Stimulated activated CD8-positive, alpha-beta memory T cell treated with anti-CD3 and anti-CD28 coated beads, Interleukin-7, amount 100 ng/mL, for 4 hours (primary cell): Measurements from ENCODE around the gene KPNA5.
"Not testable (repeated sequence)": the region's sequence is repeated elsewhere in the genome, so short reads cannot be mapped to it uniquely, and the experiment has no call there.

Experiments used
- DNase-seq, 2 donors: peaks; one replicate each; pipeline ENCODE4 v3.0.0-alpha.2; 2020; ENCODE audit warnings: low read depth in 2 of 2

Gene KPNA5

DNA sequence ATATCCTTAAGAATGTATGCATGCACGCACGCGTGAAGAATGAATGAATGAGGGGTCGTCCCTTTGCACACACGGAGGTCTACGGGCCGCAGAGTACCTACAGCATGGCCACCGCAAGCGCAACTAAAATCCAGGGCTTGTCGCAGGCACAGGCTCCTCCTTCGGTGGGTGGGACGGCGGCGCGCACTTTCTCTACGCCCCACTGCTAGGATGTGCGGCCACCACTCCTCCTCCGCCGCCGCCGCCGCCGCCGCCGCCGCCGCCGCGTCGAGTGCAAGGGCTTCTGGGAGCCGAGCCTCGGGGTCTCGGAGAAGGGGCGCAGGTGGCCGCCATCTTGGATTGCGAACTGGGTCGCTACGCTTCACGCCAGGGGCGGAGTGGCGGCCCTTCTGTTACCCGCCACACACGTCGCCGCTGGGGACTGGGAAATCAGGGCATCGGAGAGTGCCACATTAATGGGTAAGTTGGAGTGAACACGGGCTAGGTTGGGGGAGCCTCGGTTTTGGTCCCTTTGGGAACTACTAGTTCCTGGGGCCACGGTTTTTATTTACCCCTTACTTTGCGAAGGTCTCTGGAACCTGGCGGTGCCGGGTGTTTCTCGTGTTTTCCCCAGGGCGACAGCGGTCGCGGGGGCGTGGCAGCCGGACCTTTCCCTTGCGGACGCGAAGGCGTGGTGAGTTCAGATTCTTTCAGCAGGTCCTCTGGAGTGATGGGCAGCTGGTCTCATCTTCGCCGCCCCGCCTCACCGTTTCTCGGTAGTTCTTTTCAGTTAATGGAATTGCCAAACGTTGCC, at the start of gene KPNA5:
Gene KPNA5 (plus strand): TSS at position 332 of the 793 bp plus-strand sequence. CDS start 124 bp downstream, at position 456.
- peak; percentile 84 to 90 for DNase-seq

DNA sequence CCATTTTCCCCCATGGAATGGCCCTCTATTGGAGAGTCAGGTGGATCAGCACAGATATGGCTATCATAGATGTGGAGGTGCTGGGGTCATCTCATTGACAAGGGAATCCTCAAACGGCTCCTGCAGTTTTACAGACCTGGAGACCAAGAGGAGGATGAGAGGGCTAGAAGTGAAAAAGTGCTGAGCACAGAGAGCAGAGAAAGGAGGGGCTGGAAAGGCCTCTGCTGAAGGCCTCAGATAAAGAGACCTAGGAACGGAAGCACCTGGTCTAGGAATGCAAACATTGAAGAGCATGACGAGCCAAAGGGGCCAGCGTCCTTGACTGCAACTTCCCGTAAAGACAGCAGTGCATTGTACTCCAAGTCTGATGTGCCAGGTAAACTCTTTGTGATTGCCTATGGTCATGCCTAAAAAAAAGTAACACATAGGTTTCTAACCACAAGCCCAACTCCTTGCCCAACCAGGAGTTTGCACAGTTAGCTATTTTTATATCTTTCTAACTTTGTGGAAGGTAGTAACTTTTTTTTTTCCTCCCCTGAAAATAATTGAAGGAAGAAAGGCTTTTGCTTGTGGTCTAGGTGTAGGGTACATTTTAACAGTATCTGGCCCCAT, 49.5 kb upstream of the KPNA5 start:
- DNase-seq: no peak

DNA sequence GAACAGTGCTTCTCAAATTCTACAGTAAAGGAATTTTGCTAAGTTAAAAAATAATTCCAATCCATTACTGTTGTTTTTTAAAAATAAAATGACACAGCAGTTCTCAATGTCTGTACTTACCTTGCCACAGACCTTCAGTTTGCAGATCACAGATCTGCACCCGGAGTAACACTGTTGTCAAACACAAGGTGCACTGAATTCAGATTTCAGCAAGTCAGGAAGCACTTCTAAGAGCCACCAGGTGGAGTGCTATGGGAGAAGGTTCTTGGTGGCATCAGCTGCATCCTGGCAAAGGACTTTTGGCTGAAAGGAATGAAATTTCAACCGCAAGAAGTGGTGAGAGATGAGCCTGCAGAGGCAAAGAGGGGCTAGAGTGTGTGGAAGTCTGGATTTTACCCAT, 47.3 kb upstream of the KPNA5 start:
- DNase-seq: no peak

DNA sequence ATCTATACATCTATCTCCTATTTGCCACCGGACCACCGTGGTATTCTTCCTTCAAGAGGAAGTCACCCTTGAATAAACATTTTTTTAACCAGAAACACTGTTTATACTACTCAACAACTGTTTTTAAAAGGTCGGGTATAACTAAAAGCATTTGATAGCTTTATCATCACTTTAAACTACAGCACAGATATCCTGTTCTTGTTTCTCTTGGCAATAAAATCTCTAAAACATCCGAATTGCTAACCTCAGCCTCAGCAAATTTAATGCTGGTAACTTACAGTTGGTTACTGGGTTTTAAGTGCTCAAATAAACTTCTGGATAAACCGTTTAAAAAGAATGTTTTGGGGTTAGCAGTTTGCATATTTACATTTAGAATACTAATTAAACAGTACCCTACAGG, 32.9 kb upstream of the KPNA5 start:
- no peak for DNase-seq

DNA sequence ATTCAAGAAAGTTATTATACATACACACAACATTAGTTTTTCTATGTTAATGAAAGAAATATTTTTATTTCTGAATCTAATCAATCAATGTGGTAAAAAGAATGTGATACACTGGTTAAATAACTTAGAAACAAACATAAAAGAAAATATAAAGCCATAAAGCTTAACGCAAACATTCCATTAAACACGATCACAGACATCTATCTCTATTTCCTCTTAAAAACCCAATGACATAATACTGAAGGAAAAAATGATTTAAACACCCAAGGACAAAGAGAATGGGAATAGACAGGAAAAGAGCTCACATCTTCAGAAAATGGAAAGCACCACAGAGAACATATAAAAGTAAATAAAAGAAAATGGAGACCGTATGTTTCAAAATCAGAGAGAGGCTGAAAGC, 31.9 kb upstream of the KPNA5 start:
- DNase-seq: no peak

DNA sequence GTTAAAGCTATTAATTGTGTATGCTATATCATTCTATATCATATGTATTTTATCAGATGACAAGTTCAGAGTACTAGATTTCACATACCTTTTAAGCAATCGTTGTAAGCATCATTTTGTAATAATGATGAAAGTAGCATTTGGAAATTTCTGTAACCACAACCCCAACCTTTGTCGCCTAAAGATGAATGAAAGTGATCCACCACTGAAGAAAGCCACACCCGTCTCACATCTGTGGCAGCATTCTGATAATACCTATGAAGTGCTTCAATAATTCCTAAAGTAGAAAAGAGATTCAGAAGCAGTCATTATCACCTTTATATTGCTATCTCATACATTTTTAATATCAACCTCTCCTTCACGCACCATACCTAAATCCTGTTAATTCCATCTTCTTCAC, 29.1 kb upstream of the KPNA5 start:
- no peak for DNase-seq

DNA sequence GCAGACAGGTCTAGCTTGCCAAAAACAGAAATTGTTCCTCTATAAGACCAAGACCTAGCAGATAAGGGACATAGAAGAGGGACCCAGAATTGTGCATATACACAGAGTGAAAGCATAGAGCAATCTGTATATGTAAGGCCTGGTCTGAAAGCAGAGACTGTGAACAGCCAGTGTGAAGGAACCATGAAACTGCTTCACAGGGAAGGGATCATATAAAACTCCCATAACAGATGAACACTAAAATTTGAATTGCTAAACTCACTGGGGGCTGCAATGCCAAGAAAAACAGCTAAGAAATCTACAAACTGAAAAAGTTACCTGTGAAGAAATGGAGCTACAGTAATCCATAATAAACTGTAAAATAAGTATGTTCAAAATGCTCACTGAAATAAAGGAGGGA, 19.4 kb upstream of the KPNA5 start:
- no peak for DNase-seq

DNA sequence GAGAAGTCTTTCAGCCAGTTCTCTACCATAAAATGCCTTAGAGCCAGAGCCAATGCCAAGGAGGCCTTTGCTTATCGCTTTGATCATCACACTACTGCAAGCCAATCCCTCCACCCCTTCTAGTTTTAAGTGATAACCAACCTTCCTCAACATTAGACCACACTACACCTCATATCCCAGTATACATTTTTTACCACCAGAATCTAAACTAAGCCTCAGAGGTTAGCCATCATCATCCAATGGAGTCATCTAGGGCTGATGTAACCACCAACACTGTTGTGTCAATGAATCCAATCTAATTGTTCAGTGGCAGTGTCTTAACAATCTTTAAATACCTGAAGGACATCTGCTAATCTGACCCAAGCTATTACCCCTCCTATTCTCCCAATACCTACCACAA, 18.8 kb upstream of the KPNA5 start:
- DNase-seq: no peak

DNA sequence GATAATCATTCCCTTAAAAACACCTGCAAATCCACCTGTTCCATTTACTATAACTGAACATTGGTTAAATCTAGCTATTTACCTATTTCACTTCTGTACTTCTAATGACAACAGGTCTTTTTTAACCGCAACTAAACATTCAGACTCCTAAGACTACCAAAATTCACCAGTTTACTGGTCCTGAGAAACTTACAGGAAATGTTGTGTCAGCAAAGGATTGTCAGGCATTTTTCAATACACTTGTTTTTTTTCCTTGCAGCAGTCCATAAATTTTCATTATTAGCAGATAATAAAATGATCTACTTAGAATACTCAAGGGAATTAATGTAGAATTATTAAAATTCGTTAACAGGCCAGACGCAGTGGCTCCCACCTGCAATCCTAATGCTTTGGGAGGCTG, 17.7 kb upstream of the KPNA5 start:
- DNase-seq: no peak

DNA sequence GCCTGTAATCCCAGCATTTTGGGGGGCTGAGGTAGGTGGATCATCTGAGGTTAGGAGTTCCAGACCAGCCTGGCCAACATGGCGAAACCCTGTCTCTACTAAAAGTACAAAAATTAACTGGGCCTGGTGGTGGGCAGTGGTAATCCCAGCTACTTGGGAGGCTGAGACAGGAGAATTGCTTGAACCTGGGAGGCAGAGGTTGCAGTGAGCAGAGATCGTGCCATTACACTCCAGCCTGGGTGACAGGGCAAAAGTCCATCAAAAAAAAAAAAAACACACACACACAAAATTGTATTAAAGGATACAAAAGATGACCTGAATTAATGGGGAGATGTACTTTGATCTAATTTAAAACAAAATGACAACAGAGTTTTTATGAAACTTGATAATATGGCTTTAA, 16.8 kb upstream of the KPNA5 start:
- DNase-seq: not testable (repeated sequence)

DNA sequence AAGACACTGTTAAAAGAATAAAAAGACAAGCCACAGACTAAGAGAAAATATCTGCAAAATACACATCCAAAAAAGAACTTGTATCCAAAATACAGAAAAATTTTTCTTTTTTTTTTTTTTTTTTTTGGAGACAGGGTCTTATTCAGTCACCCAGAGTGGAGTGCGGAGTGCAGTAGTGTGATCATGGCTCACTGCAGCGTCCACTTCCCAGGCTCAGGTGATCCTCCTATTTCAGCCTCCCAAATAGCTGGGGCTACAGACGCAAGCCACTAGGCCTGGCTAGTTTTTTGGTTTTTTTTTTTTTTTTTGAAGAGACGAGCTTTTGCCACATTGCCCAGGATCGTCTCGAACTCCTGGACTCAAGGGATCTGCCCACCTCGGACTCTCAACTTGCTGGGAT, 15.5 kb upstream of the KPNA5 start:
- no peak for DNase-seq

DNA sequence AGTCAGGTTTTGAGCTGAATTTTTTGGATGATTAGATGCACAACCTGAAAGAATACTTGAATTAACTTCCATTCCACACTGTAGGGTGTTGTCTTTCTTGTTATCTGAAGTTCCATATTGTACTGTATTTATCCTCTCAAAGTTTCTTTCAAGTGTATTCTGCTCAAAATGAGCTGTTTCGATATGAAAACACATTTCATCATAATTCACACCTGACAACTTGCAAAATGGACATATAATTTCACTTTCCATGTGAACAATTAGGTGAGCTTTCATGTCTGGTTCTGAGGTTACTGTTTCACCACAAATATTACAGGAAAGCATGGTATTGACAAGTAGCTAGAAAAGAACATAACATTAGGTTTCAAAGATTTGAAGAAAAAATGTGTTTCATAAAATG, 14.1 kb upstream of the KPNA5 start:
- no peak for DNase-seq

DNA sequence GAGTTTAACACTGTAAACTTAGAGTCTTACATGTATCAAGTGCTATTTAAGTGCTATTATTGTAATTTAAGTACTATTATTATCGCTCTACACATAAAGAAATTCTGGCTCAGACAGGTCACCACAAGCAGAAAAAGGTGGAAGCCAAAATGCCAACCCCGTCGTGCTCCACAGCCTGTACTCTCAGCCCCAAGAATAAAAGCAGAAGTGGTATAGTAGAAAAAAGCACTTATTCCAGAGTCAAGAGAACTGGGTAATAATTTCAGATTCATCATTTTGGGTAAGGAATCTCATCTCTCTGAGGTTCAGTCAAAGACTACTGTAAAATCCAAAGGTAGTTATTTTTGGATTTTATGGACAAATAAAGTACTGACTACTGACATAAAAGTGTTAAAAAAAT, 13.4 kb upstream of the KPNA5 start:
- no peak for DNase-seq

DNA sequence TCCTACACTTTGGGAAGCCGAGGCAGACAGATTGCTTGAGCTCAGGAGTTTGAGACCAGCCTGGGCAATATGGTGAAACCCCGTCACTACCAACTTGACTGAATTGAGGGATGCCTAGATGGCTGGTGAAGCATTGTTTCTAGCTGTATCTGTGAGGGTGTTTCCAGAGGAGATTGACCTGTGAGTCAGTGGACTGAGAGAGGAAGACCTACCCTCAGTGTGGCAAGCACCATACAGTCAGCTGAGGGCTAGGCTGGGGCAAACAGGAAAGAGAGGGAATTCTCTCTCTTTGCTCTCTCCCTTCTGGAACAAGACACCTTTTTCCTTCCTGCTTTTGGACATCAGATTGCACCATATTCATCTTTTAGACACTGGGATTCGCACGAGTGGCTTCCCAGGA, 8.7 kb upstream of the KPNA5 start:
- no peak for DNase-seq

DNA sequence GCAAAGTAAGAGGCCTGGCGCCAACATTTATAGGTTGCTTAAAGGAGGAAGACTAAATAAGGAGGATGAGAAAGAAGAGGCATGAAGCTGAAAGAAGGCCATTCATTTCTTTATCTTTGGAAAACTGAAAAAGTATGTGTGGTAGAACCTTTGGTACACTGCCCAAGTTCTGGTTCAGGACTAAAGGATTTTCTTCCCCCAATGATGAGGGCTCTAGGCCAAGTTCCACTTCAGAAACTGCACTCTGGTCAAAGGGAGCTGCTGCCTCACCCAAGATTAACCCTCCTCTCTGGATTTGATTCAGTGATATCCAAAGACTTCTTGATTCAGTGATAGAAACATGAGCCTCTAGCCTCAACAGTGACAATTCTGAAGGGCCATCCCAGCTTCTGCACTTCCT, 5.0 kb upstream of the KPNA5 start:
- no peak for DNase-seq

DNA sequence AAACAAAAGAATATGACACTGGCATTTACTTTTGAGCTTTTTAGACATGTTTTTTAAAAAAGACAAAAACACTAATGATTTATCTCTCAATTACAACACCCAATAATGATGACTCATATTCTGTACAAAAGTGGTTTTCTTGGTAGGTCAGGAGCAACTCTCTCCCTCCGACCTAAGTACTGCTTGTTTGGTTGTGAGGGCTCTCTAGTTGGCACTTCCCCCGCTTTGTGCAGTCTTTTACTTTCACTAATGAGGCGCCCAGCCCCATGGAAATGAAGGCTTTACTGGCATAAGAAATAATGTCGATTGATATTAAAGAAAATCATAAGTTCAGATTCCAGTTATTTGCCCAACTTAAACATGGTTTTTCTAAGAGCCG, 1.3 kb downstream of the KPNA5 start:
- peak; percentile 17 to 24 for DNase-seq

DNA sequence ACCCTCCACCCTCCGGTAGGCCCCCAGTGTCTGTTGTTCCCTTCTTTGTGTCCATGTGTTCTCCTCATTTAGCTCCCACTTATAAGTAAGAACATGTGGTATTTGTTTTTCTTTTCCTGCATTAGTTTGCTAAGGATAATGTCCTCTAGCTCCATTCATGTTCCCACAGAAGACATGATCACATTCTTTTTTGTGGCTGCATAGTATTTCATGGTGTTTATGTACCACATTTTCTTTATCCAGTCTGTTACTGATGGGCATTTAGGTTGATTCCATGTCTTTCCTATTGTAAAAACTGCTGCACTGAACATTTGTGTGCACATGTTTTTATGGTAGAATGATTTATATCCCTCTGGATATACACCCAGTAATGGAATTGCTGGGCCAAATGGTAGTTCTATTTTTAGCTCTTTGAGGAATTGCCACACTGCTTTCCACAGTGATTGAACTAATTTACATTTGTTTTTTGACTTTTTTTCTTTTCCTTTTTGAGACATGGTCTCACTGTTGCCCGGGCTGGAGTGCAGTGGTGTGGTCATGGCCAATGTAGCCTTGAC, 4.5 kb downstream of the KPNA5 start:
- no peak for DNase-seq

DNA sequence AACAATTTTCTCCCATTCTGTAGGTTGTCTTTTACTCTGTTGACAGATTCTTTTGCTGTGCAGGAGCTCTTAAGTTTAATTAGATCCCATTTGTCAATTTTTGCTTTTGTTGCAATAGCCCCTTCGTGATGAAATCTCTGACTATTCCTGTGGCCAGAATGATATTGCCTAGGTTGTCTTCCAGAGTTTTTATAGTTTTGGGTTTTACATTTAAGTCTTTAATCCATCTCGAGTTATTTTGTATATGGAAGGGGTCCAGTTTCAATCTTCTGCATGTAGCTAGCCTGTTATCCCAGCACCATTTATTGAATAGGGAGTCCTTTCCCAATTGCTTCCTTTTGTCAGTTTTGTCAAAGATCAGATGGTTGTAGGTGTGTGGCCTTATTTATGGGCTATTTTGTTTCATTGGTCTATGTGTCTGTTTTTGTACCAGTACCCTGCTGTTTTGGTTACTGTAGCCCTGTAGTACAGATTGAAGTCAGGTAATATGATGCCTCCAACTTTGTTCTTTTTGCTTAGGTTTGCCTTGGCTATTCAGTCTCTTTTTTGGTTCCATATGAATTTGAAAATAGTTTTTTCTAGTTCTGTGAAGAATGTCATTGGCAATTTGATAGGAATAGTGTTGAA, 5.6 kb downstream of the KPNA5 start:
- not testable (repeated sequence) for DNase-seq

DNA sequence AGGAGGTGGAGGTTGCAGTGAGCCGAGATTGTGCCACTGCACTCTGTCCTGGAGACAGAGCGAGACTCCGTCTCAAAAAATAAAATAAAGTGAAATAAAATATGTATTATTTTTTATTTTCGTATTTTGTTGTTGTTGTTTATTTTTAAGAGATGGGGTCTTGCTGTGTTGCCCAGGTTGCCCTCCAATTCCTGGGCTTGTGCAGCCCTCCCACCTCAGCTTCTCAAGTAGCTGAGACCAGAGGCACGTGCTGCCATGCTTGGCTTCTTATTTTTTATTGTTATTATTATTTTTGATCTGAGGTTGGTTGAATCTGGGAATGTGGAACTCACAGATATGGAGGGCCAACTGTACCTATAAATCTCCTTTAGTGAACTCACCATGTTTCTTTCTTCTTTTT, 10.1 kb downstream of the KPNA5 start:
- DNase-seq: no peak

DNA sequence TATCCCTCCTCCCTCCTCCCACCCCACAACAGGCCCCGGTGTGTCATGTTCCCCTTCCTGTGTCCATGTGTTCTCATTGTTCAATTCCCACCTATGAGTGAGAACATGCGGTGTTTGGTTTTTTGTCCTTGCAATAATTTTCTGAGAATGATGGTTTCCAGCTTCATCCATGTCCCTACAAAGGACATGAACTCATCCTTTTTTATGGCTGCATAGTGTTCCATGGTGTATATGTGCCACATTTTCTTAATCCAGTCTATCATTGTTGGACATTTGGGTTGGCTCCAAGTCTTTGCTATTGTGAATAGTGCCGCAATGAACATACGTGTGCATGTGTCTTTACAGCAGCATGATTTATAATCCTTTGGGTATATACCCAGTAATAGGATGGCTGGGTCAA, 11.9 kb downstream of the KPNA5 start:
- not testable (repeated sequence) for DNase-seq

DNA sequence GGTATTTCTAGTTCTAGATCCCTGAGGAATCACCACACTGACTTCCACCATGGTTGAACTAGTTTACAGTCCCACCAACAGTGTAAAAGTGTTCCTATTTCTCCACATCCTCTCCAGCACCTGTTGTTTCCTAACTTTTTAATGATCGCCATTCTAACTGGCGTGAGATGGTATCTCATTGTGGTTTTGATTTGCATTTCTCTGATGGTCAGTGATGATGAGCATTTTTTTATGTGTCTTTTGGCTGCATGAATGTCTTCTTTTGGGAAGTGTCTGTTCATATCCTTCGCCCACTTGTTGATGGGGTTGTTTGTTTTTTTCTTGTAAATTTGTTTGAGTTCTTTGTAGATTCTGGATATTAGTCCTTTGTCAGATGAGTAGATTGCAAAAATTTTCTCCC, 12.3 kb downstream of the KPNA5 start:
- DNase-seq: not testable (repeated sequence)

DNA sequence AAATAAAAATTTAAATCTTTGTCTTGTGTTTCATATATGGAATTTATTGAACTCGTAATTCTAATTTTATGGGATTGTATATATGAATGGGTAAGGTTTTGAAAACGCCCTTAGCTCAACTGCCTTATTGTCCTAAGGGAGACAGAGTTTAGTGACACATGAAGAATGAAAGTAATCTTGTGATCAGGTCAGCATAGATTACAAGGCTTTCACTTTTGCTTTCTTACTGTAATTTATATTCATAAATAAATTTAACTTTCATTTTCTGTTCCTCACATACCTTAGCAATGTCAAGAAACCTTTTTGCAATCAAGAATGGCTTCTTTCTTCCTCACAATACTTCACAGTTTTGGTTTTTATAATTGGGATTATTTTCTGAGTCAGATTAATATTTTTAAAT, 14.4 kb downstream of the KPNA5 start:
- DNase-seq: no peak

DNA sequence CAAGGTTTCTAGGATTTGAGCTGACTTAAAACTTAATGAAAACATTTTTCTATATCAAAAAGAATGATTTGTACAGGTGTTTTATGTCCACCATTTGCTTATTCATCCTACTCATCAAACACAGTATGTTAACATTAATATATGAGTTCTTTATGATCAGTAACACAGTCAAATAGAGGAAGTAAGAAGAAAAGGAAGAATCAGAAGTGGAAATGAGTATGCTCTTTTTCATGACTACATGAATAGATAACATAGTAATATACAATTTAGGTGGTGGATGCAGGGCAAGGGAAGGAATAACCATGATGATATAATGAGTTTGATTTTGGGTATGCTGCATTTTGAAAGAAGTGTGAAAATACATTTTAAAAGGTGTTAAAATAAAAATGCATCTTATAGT, 16.5 kb downstream of the KPNA5 start:
- no peak for DNase-seq
